ENCODE results near the gene DPF3.

- no peak for TF ChIP-seq CTCF (IDR thresholded peaks at IDR 0.05)
- TF ChIP-seq POLR2A (IDR thresholded peaks at IDR 0.05), result no peak
Measured at GRCh38 chr14:72723858-72724530, 169.9 kb downstream of the DPF3 start.

Data from lower leg skin (tissue), 3 donors.